DMS53 treated with DMSO at 0.1 percent for 48 hours (cell line): ENCODE data around the gene ZBTB47.

Experiments
- DNase-seq: peaks from one replicate; lab custom pipeline; 2025; ENCODE audit not compliant: unreplicated experiment; lab: John Stamatoyannopoulos, UW

ZBTB47 gene

GRCh38 chr3:42698216-42698910 is 44.9 kb downstream of the ZBTB47 start:
- no peak for DNase-seq

GRCh38 chr3:42698911-42699230 is 45.4 kb downstream of the ZBTB47 start:
- no peak for DNase-seq

- no peak for DNase-seq
These were observed 46.0 kb downstream of the ZBTB47 start for GRCh38 chr3:42699511-42699971.

GRCh38 chr3:42700366-42701288 is 47.1 kb downstream of the ZBTB47 start:
- DNase-seq: no peak

- no peak for DNase-seq
These were observed 48.0 kb downstream of the ZBTB47 start for GRCh38 chr3:42701371-42702065.

GRCh38 chr3:42702066-42702951 is 48.8 kb downstream of the ZBTB47 start, which contains the start of gene HHATL:
Gene HHATL (minus strand): TSS chr3:42702798. CDS start chr3:42700826, 1,972 bp downstream.
- no peak for DNase-seq

GRCh38 chr3:42702982-42703694 is 49.6 kb downstream of the ZBTB47 start:
- DNase-seq: no peak

GRCh38 chr3:42703695-42704025 is 50.2 kb downstream of the ZBTB47 start:
- no peak for DNase-seq

GRCh38 chr3:42704136-42704841 is 50.8 kb downstream of the ZBTB47 start:
- no peak for DNase-seq

- DNase-seq: no peak
These were observed 51.7 kb downstream of the ZBTB47 start for GRCh38 chr3:42705058-42705767.

- no peak for DNase-seq
These were observed 52.6 kb downstream of the ZBTB47 start for GRCh38 chr3:42705962-42706585.

GRCh38 chr3:42706721-42707619 is 53.5 kb downstream of the ZBTB47 start:
- DNase-seq: no peak

GRCh38 chr3:42707620-42708355 is 54.3 kb downstream of the ZBTB47 start:
- DNase-seq: no peak

- DNase-seq: no peak
These were observed 55.2 kb downstream of the ZBTB47 start for GRCh38 chr3:42708611-42709151.

- DNase-seq: no peak
These were observed 56.1 kb downstream of the ZBTB47 start for GRCh38 chr3:42709621-42710020.

- DNase-seq: no peak
These were observed 57.0 kb downstream of the ZBTB47 start for GRCh38 chr3:42710323-42711021.
